Measurements from ENCODE around the gene TADA3. TPM values are rescaled to one million over a fixed set of nuclear protein-coding genes. Genes with fewer than 3 reads are reported as not detected.

The TADA3 gene
- total RNA-seq, 6 experiments from 2014 or later: 24.6 to 43.8 (median 28.1) TPM

GRCh38 chr3:9748031-9748430 is 44.2 kb downstream of the TADA3 start:
- 100% methylated on average over 1 of the region's 2 CpGs for WGBS (ENCODE audit: insufficient coverage, low coverage, low lambda C conversion rate, missing lambda C conversion rate)
- intact Hi-C loops (cut with DNase I): no loop called here
- H3K27ac ChIP-seq: no peak overlapping the region
- peaks cover 0 to 62% (median 30%) of the 10 kb centered on the region in 4 donors for H3K36me3 ChIP-seq
- peaks cover 0 to 10% (median 3%) of the 10 kb centered on the region in 4 donors for H3K4me1 ChIP-seq
- DNase-seq (no peak), ATAC-seq (no peak)
- H3K9me3 ChIP-seq: no peaks in the 10 kb centered on the region
- no peak overlapping the region for H3K4me3 ChIP-seq
- TF ChIP-seq POLR2A (IDR thresholded peaks at IDR 0.05): no peak
- TF ChIP-seq CTCF (IDR thresholded peaks at IDR 0.05): no peak
- H3K27me3 ChIP-seq: no peaks in the 10 kb centered on the region

- WGBS (ENCODE audit: insufficient coverage, low coverage, low lambda C conversion rate, missing lambda C conversion rate): 100% methylated on average over 1 of the region's 8 CpGs
- TF ChIP-seq POLR2A (IDR thresholded peaks at IDR 0.05) (no peak), CTCF (IDR thresholded peaks at IDR 0.05) (no peak)
- Histone ChIP-seq H3K9me3 (no peaks in the 10 kb centered on the region), H3K27ac (no peak overlapping the region), H3K4me3 (no peak overlapping the region), H3K27me3 (no peaks in the 10 kb centered on the region), H3K4me1 (peaks cover 0 to 10% (median 3%) of the 10 kb centered on the region in 4 donors), H3K36me3 (peaks cover 0 to 64% (median 29%) of the 10 kb centered on the region in 4 donors)
- ATAC-seq (no peak), DNase-seq (no peak)
- intact Hi-C loops (cut with DNase I): no loop called here
Measured at GRCh38 chr3:9747267-9747666, 45.0 kb downstream of the TADA3 start.

GRCh38 chr3:9746330-9746729 is 45.9 kb downstream of the TADA3 start:
- Histone ChIP-seq H3K27me3 (no peaks in the 10 kb centered on the region), H3K27ac (no peak overlapping the region), H3K9me3 (no peaks in the 10 kb centered on the region), H3K36me3 (peaks cover 4 to 64% (median 28%) of the 10 kb centered on the region in 4 donors), H3K4me1 (peaks cover 0 to 10% (median 3%) of the 10 kb centered on the region in 4 donors), H3K4me3 (no peak overlapping the region)
- intact Hi-C loops (cut with DNase I): no loop called here
- no peak for DNase-seq
- WGBS (ENCODE audit: insufficient coverage, low coverage, low lambda C conversion rate, missing lambda C conversion rate): 89% methylated on average over 3 of the region's 5 CpGs
- ATAC-seq: no peak
- no peak for TF ChIP-seq CTCF (IDR thresholded peaks at IDR 0.05)
- no peak for TF ChIP-seq POLR2A (IDR thresholded peaks at IDR 0.05)

GRCh38 chr3:9745521-9745920 is 46.8 kb downstream of the TADA3 start:
- no peak for ATAC-seq
- H3K36me3 ChIP-seq: peaks cover 4 to 70% (median 34%) of the 10 kb centered on the region in 4 donors
- WGBS (ENCODE audit: insufficient coverage, low coverage, low lambda C conversion rate, missing lambda C conversion rate): 89% methylated on average over 5 of the region's 12 CpGs
- TF ChIP-seq CTCF (IDR thresholded peaks at IDR 0.05) (no peak), POLR2A (IDR thresholded peaks at IDR 0.05) (no peak)
- no peak overlapping the region for H3K4me3 ChIP-seq
- peaks cover 0 to 5% (median under 1%) of the 10 kb centered on the region in 4 donors for H3K4me1 ChIP-seq
- H3K27ac ChIP-seq: no peak overlapping the region
- DNase-seq: no peak
- no peaks in the 10 kb centered on the region for H3K27me3 ChIP-seq
- intact Hi-C loops (cut with DNase I): no loop called here
- H3K9me3 ChIP-seq: no peaks in the 10 kb centered on the region

- intact Hi-C loops (cut with DNase I): no loop called here
- Histone ChIP-seq H3K36me3 (peaks cover 11 to 83% (median 45%) of the 10 kb centered on the region in 4 donors), H3K27me3 (no peaks in the 10 kb centered on the region), H3K4me1 (peaks cover 0 to 3% (median 0%) of the 10 kb centered on the region in 4 donors), H3K27ac (no peak overlapping the region), H3K9me3 (no peaks in the 10 kb centered on the region), H3K4me3 (no peak overlapping the region)
- 100% methylated on average over 1 of the region's 13 CpGs for WGBS (ENCODE audit: insufficient coverage, low coverage, low lambda C conversion rate, missing lambda C conversion rate)
- no peak for ATAC-seq
- TF ChIP-seq CTCF (IDR thresholded peaks at IDR 0.05): no peak
- TF ChIP-seq POLR2A (IDR thresholded peaks at IDR 0.05): no peak
- no peak for DNase-seq
Measured at GRCh38 chr3:9744162-9744561, 48.1 kb downstream of the TADA3 start.

All from right lobe of liver (tissue), 6 donors.